HepG2 (cell line): ENCODE measurements around the gene NUDT8. TPM values are rescaled to one million over a fixed set of nuclear protein-coding genes. Genes with fewer than 3 reads are reported as not detected.

Source experiments
- BATF2 ChIP-seq: sonication (generic); formaldehyde crosslinking; IDR thresholded peaks from 2 replicates; pipeline ENCODE4 v1.8.0; 2022; ENCODE audit warnings: mild to moderate bottlenecking, missing genetic modification reagents, moderate library complexity
- BHLHE40 ChIP-seq: IDR thresholded peaks from 2 replicates; pipeline ENCODE4 v1.6.1; 2011; ENCODE audit warnings: low read length, improper control_type of control experiment
- CCAR2 ChIP-seq: fragments of 200-400 bp; formaldehyde crosslinking; optimal IDR thresholded peaks from 2 replicates; pipeline ENCODE3; 2018; ENCODE audit warnings: low read depth, mild to moderate bottlenecking, low read length, moderate library complexity
- E2F5 ChIP-seq: sonication (generic); formaldehyde crosslinking; conservative IDR thresholded peaks from 2 replicates; pipeline ENCODE4 v1.4.0; 2020; ENCODE audit warnings: missing genetic modification reagents
- IRX3 ChIP-seq: sonication (generic); formaldehyde crosslinking; IDR thresholded peaks from 2 replicates; pipeline ENCODE4 v1.8.1; 2023; ENCODE audit warnings: mild to moderate bottlenecking, low read depth, missing genetic modification reagents, borderline replicate concordance
- MED8 ChIP-seq: sonication (generic); formaldehyde crosslinking; IDR thresholded peaks from 2 replicates; pipeline ENCODE4 v1.8.1; 2023; ENCODE audit warnings: mild to moderate bottlenecking, missing genetic modification reagents; ENCODE audit not compliant: insufficient replicate concordance
- MLXIP ChIP-seq: sonication (generic); formaldehyde crosslinking; IDR thresholded peaks from 2 replicates; pipeline ENCODE4 v1.9.0; 2021; ENCODE audit warnings: missing genetic modification reagents, borderline replicate concordance
- NR0B2 ChIP-seq: sonication (generic); formaldehyde crosslinking; IDR thresholded peaks from 2 replicates; pipeline ENCODE4 v1.4.0; 2020; ENCODE audit warnings: mild to moderate bottlenecking, missing genetic modification reagents
- PAF1 ChIP-seq: IDR thresholded peaks from 2 replicates; pipeline ENCODE4 v1.6.1; 2016; ENCODE audit warnings: missing genetic modification reagents, missing compliant biosample characterization
- RBM22 ChIP-seq: fragments of 200-400 bp; formaldehyde crosslinking; optimal IDR thresholded peaks from 2 replicates; pipeline ENCODE3; 2017; ENCODE audit warnings: mild to moderate bottlenecking, low read length, moderate library complexity
- SP5 ChIP-seq: IDR thresholded peaks from 2 replicates; pipeline ENCODE4 v1.6.1; 2016; ENCODE audit warnings: low read depth, borderline replicate concordance
- TFDP1 ChIP-seq: IDR thresholded peaks from 2 replicates; pipeline ENCODE4 v1.6.1; 2016; ENCODE audit warnings: missing compliant biosample characterization, missing genetic modification reagents, borderline replicate concordance
- TIGD3 ChIP-seq: sonication (generic); formaldehyde crosslinking; IDR thresholded peaks from 2 replicates; pipeline ENCODE4 v1.5.1; 2020; ENCODE audit warnings: mild to moderate bottlenecking, missing genetic modification reagents, borderline replicate concordance
- ZBTB1 ChIP-seq: sonication (generic); formaldehyde crosslinking; IDR thresholded peaks from 2 replicates; pipeline ENCODE4 v1.4.0; 2020; ENCODE audit warnings: missing genetic modification reagents, borderline replicate concordance
- ZMYM2 ChIP-seq: sonication (generic); formaldehyde crosslinking; IDR thresholded peaks from 2 replicates; pipeline ENCODE4 v1.8.0; 2022; ENCODE audit warnings: mild to moderate bottlenecking, missing genetic modification reagents
- ZNF274 ChIP-seq: sonication (generic); formaldehyde crosslinking; IDR thresholded peaks from 2 replicates; pipeline ENCODE4 v1.5.1; 2020; ENCODE audit warnings: mild to moderate bottlenecking, missing genetic modification reagents
- ZNF432 ChIP-seq: sonication (generic); formaldehyde crosslinking; IDR thresholded peaks from 2 replicates; pipeline ENCODE4 v1.5.0; 2020; ENCODE audit warnings: missing genetic modification reagents, mild to moderate bottlenecking, borderline replicate concordance
- ZNF740 ChIP-seq: sonication (generic); formaldehyde crosslinking; IDR thresholded peaks from 2 replicates; pipeline ENCODE4 v1.4.0; 2020; ENCODE audit warnings: missing genetic modification reagents
- ZZZ3 ChIP-seq: sonication (generic); formaldehyde crosslinking; IDR thresholded peaks from 2 replicates; pipeline ENCODE4 v1.4.0; 2020; ENCODE audit warnings: missing genetic modification reagents, mild to moderate bottlenecking, borderline replicate concordance
- polyA plus RNA-seq, 8 experiments: library from polyadenylated mRNA; depleted of rRNA in 3 of 8; stranded (reverse) in 7 of 8; unstranded in 1 of 8; fragments of >200 nt; fragmentation: Illumina TruSeq in 4 of 8; extraction: Trizol in 4 of 8; gene quantifications; 2 replicates each; pipeline versions ENCODE4 v1.2.1 to v1.2.3, GENCODE V29; 2011 to 2016; ENCODE audit warnings: low read depth in 4 of 8, missing spikeins in 1 of 8, mixed read lengths in 1 of 8; ENCODE audit not compliant: insufficient read depth in 1 of 8
- total RNA-seq, 5 experiments: library from RNA; depleted of rRNA; stranded (reverse); fragments of >200 nt; fragmentation: Illumina TruSeq; extraction: Trizol; gene quantifications; 2 replicates each; pipeline ENCODE4 v1.2.3, GENCODE V29; 2016; ENCODE audit warnings: low read depth in 1 of 5

Gene NUDT8
- total and polyA plus RNA-seq, 2 of the 13 experiments (the other 11 are each of a cell fraction or from before 2014, with no cell fraction given), result 6.7 to 25.8 TPM

- TF ChIP-seq TIGD3 (CRISPR knock-in tag), result no peak
- TF ChIP-seq ZZZ3 (CRISPR knock-in tag), result 0 out of 2 replicates have a peak, but pooled peaks have one; percentile 47
- TF ChIP-seq BATF2 (CRISPR knock-in tag), result no peak; the same call in 1 of the 2 replicates
- TF ChIP-seq MLXIP (CRISPR knock-in tag), result 0 out of 2 replicates have a peak, but pooled peaks have one; percentile 46
- peak; percentile 43; the same call in 1 of the 2 replicates for TF ChIP-seq BHLHE40
- TF ChIP-seq MED8 (CRISPR knock-in tag), result no peak
- no peak for TF ChIP-seq ZBTB1 (CRISPR knock-in tag)
- TF ChIP-seq ZNF274 (CRISPR knock-in tag), result peak; percentile 53; the same call in 1 of the 2 replicates
- peak; percentile 56; the same call in 1 of the 2 replicates for TF ChIP-seq ZMYM2 (CRISPR knock-in tag)
- TF ChIP-seq TFDP1 (CRISPR knock-in tag), result peak; percentile 94
- TF ChIP-seq SP5, result no peak
- no peak; the same call in 1 of the 2 replicates for TF ChIP-seq IRX3 (CRISPR knock-in tag)
- no peak for TF ChIP-seq ZNF432 (CRISPR knock-in tag)
- TF ChIP-seq PAF1 (CRISPR knock-in tag), result no peak
- peak; percentile 77 for TF ChIP-seq E2F5 (CRISPR knock-in tag)
- TF ChIP-seq ZNF740 (CRISPR knock-in tag), result no peak
- TF ChIP-seq CCAR2, result no peak
- TF ChIP-seq RBM22, result no peak
- no peak for TF ChIP-seq NR0B2 (CRISPR knock-in tag)
Observed at GRCh38 chr11:67629386-67630227, at the start of gene NUDT8 (continued).
